ENCODE measurements around the gene BRI3.

GRCh38 chr7:98338441-98338840 is 57.0 kb downstream of the BRI3 start:
- TF ChIP-seq EZH2 (IDR thresholded peaks at IDR 0.05; ENCODE audit: borderline replicate concordance, low read depth, low read length, severe bottlenecking) (no peak), CTCF (IDR thresholded peaks at IDR 0.05; ENCODE audit: borderline replicate concordance, extremely low read depth, low read length, poor library complexity, severe bottlenecking) (no peak)
